Measurements from ENCODE around the gene RSU1.

Gene RSU1

DNA sequence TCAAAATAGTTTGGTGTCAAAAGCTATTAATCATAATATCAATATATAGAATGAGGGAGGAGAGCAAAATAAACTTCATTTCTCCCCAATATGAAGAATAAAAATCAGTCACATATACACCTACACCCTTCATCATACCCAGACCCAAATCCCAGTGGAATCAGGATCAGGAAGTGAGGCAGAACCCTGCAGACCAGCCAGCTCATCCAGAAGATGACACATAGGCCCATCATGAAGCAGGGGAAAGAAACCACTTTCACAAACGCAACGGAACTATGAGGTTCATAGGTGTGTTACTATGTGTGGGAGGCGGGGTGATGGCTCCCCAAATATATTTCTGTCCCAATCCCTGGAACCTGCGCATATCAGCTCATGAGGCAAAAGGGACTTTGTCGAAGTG is 89.0 kb downstream of the RSU1 start:
- no peak for DNase-seq

DNA sequence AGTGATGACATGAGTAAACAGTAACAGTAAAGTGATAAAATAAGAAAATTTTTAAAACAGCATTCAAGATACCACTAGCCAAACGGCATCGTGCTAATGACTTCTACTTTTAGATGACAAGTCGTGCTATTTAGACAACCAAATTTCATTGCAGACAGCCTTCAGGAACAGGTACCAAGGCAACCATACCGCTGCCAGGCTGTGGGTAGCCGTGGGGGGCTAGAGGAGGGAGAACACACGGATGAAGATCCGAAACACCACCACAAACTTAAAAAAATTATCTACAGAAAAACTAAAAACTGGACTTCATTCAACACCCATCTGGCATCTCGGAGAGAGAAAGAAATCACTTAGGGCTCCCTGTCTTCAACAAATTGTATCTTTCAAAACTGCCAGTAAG is 89.6 kb downstream of the RSU1 start:
- DNase-seq, result no peak

DNA sequence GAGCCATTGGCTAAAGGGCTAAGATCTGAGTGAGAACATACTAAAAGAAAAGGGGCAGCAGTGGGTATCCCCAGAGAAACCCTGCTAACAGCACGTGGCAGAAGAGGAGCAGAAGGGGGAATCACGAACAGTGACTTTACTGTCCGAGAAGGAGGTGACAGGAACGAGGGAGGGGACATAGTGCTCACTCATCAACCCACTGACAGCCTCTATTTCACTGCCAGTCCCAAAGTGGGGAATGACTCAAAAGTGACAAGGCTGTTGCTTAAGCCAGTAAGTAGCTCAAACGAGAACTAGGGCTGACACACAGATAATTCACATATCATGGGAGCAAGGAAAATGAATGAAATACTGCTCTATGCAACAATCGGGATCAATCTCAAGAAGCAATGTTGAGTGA is 92.7 kb downstream of the RSU1 start:
- DNase-seq, result no peak

DNA sequence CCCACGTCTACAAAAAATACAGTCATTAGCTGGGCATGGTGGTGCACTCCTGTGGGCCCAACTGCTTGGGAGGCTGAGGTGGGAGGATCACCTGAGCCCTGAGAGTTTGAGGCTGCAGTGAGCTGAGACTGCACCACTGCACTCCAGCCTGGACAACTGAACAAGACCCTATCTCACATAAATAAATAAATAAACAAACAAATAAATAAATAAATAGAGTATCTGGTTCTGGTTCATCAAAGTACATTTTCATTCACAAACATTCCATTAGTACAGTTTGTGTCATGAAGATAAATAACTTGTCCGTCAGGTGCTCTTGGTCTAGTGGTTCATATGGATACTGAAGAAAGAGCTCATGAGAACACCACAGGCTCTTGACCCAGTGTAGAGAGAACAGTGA is 96.4 kb downstream of the RSU1 start:
- DNase-seq, result no peak

DNA sequence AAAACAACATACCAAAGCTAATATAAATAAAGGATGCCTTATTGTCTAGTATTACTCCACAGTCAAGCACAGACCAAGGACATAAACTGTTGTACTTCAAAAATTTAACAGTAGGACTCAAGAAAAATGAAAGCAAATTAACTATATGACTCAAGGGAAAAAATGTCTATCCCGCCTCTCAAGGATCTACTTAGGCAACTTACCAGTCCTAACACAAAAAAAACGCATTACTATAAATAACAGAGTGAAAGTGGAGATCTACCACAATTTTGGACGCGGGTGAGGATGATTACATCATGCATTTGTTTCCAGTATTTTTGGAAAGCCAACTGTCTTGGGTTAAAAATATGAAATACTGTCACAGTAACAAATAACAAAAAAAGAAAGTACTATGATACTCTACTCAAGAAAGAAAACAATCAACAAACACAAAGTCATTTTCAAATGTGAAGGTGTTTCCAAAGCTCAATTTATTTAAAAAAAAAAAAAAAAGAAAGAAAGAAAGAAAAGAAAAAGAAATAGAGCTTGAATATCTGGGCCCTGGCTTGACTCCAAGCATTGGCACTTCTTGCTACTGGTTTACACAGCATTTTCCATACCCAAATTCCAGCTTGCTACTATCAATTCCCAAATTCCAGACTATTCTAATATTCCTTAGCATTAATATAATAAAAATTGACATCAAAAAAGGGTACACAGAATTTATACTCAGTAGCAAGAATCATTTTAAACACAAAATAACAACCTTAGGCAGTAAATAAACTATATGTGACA is 99.4 kb downstream of the RSU1 start:
- DNase-seq, result no peak

DNA sequence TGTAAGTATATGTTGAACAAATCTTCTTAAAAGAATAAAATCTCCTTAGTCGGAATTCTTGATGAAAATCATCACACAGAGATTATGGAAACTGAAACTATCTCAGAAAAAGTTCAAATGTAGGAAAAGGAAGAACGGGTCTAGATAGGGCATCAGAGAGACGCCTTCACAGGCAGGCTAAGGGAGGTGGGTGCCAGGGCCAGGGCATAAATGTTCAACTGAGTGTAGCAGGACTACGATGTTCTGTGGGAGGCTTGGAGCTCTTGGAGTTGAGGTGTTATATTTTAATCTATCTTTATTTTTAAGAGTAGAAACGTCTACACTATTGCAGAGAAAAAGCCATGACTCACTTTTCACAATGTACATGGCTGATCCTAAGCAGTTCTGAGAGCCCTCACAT is 101.2 kb downstream of the RSU1 start:
- DNase-seq, result no peak

DNA sequence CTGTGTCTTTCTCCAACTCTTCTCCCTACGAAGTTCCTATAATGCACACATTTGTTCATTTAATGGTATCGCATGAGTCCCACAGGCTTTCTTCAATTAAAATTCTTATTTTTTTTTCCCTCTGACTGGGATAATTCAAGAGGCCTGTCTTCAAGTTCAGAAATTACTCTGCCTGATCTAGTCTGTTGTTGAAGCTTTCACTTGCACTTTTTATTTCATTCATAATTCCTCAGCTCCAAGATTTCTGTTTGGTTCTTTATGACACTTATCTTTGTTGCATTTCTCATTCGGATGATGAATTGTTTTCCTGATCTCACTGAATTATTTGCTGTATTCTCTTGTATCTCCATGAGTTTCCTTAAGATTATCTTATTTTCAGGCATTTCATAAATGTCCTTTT is 103.9 kb downstream of the RSU1 start:
- DNase-seq, result no peak

DNA sequence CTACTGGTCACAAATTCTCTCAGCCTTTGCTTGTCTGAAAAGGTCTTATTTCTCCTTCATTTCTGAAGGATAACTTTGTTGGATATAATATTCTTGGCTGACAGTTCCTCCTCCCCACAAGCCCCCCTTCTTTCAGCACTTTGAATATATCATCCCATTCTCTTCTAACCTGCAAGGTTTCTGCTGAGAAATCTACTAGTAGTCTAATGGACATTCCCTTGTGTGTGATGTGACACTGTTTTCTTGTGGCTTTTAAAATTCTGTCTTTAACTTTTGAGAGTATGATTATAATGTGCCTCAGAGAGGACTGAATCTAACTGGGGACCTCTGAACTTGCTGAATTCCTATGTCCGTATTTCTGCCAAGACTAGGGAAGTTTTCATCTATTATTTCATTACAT is 104.3 kb downstream of the RSU1 start:
- DNase-seq, result no peak

DNA sequence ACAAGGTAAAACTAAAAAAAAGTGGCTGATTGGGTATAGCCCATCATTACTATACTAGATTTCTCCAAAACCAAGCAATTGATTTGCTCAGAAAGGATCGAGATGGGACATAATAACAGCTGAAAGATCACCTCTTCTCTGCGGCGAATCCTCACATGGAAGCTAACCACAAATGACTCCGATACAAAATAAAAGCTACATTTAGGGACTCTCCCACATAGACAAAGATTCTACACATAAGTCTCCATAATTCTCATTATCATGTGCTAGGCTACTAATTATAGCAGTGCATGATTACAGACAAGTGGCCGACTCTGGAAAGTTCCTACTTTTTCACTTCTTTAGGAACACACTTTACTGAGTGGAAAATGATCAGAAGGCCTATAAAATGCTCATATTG is 116.9 kb downstream of the RSU1 start:
- DNase-seq, result no peak

DNA sequence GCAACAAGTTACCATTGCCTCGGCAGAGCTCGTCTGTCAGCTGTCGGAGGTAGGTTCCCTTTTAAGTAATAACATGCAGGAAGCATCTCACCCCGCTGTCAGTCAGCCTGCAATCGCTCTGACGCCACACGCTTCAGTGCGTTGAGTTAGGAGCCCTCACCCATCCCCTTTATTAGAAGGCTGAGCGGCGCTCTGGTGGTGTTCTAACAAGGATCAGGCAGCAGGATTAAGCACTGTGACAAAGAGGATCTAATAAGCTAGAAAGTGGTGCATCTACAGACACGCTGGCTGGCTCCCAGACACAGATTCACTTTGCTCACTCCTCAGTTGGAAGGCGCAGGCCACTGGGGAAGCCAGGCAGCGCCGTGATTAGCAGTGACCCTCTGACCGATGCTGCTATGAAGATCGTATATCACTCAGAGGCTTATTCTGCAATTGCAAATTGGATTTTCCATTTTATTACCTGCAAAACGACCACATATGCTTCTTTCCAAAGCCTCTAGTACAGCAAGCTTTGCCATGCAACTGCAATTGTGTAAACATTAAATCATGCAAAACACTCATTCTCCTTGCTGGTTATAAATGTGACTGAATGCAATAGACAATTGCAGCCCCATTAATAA is 117.7 kb downstream of the RSU1 start:
- DNase-seq, result no peak

DNA sequence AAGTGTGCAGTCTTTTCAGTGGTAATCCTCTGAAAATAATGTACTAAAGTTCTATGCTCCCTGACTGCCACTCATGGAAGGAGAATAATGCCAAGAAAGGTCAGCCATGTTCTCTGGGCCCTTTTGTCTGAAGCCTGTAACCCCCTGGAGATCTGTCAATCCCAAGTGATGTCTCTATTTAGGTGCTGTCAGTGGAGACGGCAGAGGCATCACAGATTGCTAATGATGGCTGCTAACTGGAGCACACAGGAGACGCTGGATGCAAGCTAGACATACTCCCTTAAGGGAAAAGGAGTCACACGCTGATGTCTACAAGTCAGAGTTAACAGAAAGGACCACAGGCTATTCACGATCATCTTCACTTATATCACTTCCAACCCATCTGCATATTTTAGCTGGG is 118.8 kb downstream of the RSU1 start:
- DNase-seq, result no peak

DNA sequence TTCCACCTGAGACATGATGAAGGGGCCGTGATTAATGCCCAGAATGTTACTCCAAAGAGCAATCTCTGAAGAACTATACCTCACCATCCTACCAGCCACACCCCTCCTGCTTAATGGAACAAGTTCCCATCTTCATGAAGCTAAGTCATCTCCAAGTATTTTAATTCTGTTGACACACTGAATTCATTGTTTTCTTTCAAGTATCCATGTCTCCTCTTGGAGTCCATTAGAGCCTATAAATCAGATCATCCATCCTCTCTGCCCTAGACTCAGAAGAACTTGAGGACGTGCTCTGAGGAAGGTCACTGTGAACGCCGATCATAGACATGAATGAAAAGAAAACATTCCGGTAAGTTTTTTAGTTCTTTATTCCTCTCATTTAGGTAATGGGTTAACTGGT is 126.8 kb downstream of the RSU1 start:
- no peak for DNase-seq

DNA sequence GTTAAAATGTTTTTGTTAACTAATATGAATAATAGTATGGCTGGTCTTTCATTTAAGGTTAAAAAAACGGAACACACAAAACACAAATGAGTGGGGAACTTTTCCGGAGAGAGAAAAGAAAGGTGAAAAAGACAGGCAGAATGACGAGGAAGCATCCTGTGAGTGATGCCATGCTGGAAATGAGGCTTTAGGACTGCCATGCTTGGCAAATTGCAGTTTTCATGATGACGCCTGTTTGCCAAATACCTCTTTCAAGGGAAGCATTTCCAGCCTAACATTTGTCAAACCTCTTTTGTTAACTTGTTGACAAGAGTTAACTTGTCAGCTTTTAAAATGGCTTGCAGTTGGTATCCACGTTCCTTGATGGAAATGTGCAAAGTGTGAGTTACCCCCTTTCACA is 127.5 kb downstream of the RSU1 start:
- no peak for DNase-seq

DNA sequence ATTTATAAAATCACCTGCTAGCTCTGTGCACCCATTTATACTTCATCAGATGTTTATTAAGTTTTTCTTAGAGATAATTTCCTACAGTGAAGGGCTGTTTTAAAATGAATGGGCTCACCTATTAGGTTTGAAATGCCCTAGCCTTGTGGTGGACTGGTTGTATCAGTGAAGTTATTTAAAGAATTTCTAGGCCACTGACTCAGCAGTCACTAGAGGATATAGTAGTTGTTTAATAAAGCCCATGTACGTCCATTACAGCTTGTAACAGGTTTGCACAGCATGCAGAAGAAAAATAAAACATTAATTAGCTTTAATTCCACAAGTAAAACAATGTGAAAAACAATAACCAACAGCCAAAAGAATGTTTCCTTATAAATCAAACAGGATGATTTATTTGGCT is 128.0 kb downstream of the RSU1 start:
- DNase-seq, result no peak

DNA sequence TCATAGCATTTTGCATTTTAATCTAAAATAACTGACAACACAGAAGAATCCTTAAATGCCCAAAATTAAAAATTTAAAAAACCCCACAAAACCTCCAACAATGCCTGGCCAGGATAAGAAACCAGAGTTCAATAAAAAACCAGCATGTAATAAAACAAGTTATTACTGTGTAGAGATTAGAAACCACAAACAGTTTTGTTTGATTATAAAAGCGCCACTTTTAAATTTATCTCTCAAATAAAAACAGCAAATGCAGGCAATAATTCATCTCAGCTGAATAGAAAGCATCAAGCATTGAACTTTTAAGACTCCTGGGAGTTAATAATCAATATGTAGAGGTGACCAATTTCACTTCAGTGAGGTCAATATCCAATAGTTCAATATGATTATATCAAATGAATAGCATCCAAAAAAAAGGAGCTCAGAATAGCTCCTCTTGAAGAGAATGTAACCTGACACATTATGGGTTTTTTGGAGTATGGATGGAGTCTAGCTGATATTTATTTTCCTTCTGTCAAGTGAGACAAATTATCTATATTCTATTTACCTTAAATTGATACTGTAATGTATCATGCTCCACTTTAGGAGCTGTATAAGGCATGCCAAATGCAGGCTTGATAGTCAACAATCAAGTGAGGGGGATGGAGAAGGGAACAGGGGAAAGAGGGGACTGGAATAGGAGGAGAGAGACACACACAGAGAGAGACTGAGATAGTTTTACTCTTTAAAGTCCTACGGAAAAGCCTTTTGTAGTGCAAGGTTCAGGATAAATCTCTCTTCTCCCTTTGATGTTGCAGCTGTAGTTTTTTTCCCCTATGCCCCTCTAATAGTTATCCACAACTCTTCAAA is 130.9 kb downstream of the RSU1 start:
- DNase-seq, result no peak

DNA sequence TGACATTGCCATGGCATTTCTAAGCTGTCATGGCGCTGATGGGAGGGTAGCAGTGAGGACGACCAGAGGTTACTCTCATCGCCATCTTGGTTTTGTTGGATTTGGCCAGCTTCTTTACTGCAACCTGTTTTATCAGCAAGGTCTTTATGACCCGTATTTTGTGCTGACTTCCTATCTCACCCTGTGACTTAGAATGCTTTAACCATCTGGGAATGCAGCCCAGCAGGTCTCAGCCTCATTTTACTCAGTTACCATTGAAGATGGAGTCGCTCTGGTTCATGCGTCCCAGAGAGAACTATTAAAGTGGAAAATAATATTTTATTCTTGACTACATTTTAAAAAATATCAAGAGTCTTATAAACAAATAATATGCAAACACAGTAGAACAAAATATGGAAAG is 131.7 kb downstream of the RSU1 start:
- no peak for DNase-seq

DNA sequence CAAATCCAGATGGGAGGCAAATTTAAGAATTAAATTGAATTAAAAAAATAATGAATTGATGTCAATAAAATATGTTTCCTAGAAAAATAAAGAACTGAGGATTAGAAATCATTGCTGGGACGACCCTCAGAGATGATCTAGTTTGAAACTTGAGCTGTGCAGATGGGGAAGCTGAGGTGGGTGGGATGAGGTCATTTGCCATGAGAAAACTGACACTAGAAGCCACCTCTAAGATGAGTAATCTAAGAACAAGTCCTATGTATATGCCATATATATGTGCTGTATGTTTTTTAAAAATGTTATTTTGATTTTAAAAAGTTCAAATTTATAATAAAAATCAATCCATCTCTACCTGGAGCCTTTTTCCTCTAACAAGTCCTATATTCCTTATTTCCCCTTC is 135.7 kb downstream of the RSU1 start:
- DNase-seq, result no peak

DNA sequence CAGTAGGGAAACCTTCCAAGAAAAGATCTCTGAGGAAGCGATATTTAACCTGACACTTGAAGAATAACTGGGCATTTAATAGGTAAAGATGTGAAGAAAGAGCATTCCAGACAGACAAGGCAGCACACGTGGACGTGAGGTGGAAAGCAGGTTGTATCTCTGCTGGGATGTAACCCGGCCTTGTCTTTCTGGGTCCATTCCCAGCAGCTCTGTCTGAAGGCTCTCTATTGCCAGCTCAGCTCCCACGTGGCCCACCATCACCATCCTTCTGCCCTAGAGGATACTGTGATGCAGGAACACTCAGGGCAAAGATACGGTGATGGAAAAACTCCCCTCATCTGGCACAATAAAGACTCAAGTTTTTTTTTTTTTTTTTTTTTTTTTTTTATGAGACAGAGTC is 137.7 kb downstream of the RSU1 start:
- no peak for DNase-seq

DNA sequence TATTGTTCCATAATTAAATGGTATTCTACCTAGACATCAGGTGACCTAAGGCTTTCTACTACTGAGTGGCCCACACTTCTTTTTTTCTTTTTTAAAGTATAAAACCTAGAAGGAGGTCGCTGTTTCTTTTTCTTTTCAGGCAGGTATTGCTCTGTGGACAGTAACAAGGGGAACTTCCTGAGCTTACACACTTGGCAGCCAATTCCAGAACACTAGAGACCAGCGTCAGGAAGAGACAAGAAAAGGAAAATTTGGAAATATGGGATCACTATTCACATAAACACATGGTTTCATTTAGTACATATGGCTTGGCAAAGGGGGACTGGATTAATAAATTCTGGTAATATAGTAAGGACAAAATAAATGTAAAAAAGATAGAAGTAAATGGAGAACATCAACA is 141.9 kb downstream of the RSU1 start:
- no peak for DNase-seq

DNA sequence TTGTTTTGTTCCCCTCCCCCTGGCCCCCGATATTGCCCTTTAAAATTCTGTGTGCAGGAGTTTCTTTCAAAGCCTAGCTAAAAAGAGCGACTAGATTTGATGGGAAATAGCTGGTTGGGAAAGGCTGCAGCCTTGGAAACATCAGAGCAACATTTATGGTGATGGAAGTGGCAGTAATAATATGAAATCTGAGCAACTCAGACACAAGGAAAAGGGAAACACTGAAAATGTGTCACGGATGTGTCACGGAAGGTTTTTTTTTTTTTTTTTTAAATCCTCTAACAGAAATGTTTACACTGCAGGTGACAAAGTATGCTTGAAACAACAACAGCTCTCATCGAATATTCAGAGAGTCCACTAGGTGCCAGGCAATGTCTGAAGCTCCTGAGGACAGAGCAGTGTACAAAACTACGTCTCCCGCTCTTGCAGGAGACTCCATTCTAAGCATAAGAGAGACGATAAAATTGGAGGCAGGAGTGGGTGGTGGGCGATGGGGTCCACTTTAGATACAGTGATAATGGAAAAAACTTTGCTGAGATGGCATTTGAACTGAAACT is 143.0 kb downstream of the RSU1 start:
- DNase-seq, result peak; percentile 36

DNA sequence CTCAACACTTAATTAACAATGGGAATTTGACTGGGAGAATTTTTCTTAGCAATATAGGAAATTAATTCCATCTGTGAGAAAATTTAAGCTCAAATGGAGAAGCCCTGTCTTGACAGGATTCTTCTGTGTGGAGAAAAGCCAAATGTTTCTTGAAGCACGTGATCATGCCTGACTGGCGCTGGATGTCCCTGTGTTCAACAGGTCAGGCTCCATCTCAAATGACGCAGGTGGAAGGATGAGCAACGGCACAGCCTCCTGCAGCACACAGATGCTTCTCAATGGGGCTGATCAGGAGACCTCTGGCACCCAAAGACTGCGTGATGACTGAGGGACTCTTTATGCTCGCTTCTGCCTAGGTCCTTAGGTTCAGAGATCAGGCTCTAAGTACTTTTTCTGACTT is 143.8 kb downstream of the RSU1 start:
- DNase-seq, result peak; percentile 83

DNA sequence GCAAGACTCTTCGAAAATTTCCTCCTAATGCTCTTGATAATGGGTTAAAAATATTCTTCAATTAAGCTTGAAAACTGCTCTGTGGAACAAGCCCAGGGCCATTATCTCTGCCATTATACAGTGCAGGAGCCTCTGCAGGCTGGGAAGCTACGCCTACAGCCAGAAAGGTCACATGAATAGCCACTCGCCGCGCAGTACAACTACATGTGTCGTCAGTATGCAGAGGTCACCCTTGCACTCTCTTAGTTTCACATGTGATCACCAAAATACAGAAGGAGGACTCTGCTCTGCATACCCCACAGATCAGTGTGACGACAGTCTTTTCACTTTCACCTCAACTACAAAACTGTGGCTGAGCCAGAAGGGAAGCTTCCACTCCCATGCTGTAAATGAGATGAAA is 153.8 kb downstream of the RSU1 start:
- DNase-seq, result no peak

DNA sequence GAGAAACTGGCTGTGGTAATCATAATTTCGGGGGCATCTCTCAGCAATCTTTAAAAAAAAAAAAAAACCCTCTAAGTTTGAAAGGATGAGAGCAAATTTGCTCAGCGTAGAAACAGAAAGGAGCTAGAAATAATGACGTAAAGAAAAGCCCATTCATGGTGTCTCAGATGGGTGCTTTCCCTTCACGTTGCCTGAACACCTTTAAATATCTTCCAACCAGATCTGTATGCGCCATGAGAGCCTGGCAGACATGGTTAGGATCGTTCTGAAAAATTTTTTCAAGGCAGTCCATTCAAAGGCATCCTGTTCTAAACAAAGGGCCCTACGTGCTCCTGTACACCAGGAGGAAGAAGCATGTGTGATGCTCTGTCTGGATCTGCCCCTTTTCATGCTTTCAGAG is 154.3 kb downstream of the RSU1 start:
- no peak for DNase-seq

DNA sequence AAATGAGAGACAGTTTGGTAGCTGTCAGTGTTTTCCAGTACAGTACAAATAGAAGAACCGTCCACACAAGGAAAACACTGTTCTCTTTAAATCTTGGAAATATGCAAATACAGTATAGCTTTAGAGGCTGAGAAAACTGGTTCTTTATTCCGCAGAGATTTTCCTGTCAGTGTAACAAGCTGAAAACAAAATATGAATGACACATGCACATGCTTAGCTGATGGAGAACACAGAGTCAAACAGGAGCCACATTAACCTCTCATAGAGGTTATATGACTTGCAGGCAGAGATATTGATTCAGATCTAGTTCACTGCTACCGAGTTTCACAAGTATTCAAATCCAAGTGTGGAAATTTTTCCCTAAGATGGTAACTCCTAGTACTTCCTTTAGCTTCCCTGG is 160.3 kb downstream of the RSU1 start:
- no peak for DNase-seq
